ENCODE results near the gene INSC. TPM values are rescaled to one million over a fixed set of nuclear protein-coding genes. Genes with fewer than 3 reads are reported as not detected.

Gene INSC
- total RNA-seq, 2 experiments from 2014 or later: not detected

DNA sequence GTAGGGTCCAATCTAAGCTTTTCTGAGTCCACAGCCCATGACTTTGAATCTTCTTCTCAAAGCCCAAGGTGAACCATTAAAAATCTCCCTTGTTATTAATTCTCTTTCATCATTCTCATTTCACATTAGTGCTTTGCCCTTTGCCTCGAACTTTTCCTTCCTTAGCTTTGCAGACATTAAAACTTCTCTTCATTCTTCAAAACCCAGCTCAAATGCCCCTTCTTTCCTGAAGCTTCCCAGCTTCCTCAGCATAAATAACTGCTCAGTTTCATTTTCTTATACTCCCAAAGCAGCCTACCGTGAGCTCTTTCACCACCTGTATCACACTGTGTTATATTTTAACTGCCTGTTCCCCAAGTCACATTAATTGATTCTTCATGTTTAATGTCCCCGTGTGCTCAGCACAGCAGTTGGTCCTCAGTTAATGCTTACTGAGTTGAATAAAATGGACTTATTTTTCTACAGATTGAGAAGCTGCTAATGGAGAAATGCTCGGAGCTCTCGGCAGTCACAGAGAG, 62.0 kb downstream of the INSC start:
- no peaks in the 10 kb centered on the region for H3K36me3 ChIP-seq (ENCODE audit: insufficient read depth, low read length)
- no peak overlapping the region for H3K4me3 ChIP-seq (ENCODE audit: low read length)
- Mint-ChIP-seq H3K27ac (no peak overlapping the region), H3K9me3 (no peaks in the 10 kb centered on the region), H3K4me1 (ENCODE audit: low read depth) (no peaks in the 10 kb centered on the region), H3K4me3 (no peak overlapping the region), H3K27me3 (peaks cover 14% of the 10 kb centered on the region), H3K36me3 (ENCODE audit: low read depth) (no peaks in the 10 kb centered on the region)
- H3K9me3 ChIP-seq (ENCODE audit: control insufficient read depth in 1 of 2, insufficient read depth in 1 of 2, low read length in 2 of 2): no peaks in the 10 kb centered on the region
- no peaks in the 10 kb centered on the region for H3K27me3 ChIP-seq (ENCODE audit: control insufficient read depth in 1 of 2, insufficient read depth in 2 of 2, low read length in 2 of 2)
- DNase-seq (no peak), ATAC-seq (ENCODE audit: poor library complexity) (no peak)
- TF ChIP-seq, protein P1, sequence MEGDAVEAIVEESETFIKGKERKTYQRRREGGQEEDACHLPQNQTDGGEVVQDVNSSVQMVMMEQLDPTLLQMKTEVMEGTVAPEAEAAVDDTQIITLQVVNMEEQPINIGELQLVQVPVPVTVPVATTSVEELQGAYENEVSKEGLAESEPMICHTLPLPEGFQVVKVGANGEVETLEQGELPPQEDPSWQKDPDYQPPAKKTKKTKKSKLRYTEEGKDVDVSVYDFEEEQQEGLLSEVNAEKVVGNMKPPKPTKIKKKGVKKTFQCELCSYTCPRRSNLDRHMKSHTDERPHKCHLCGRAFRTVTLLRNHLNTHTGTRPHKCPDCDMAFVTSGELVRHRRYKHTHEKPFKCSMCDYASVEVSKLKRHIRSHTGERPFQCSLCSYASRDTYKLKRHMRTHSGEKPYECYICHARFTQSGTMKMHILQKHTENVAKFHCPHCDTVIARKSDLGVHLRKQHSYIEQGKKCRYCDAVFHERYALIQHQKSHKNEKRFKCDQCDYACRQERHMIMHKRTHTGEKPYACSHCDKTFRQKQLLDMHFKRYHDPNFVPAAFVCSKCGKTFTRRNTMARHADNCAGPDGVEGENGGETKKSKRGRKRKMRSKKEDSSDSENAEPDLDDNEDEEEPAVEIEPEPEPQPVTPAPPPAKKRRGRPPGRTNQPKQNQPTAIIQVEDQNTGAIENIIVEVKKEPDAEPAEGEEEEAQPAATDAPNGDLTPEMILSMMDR (IDR thresholded peaks at IDR 0.05): no peak
- intact Hi-C loops (cut with DNase I, micrococcal nuclease): no loop called here
- CTCF ChIA-PET: no interaction called here
- H3K27ac ChIP-seq (ENCODE audit: low read depth in 1 of 2, low read length in 2 of 2): no peak overlapping the region
- POLR2A ChIA-PET: no interaction called here
- H3K4me1 ChIP-seq (ENCODE audit: insufficient read depth, low read length): no peaks in the 10 kb centered on the region

- H3K27me3 ChIP-seq (ENCODE audit: control insufficient read depth in 1 of 2, insufficient read depth in 2 of 2, low read length in 2 of 2): no peaks in the 10 kb centered on the region
- DNase-seq (no peak), ATAC-seq (ENCODE audit: poor library complexity) (no peak)
- H3K27ac ChIP-seq (ENCODE audit: low read depth in 1 of 2, low read length in 2 of 2): no peak overlapping the region
- TF ChIP-seq, protein P1 (IDR thresholded peaks at IDR 0.05): no peak
- H3K4me1 ChIP-seq (ENCODE audit: insufficient read depth, low read length): no peaks in the 10 kb centered on the region
- Mint-ChIP-seq H3K4me1 (ENCODE audit: low read depth) (no peaks in the 10 kb centered on the region), H3K36me3 (ENCODE audit: low read depth) (no peaks in the 10 kb centered on the region), H3K27me3 (peaks cover 10% of the 10 kb centered on the region), H3K27ac (no peak overlapping the region), H3K9me3 (no peaks in the 10 kb centered on the region), H3K4me3 (no peak overlapping the region)
- POLR2A ChIA-PET: interaction anchor here (0.6 kb wide), 1 partner anchor 182 kb away, joined by 3 read pairs; no protein-coding TSS in a partner anchor
- H3K36me3 ChIP-seq (ENCODE audit: insufficient read depth, low read length): no peaks in the 10 kb centered on the region
- no peak overlapping the region for H3K4me3 ChIP-seq (ENCODE audit: low read length)
- CTCF ChIA-PET: no interaction called here
- H3K9me3 ChIP-seq (ENCODE audit: control insufficient read depth in 1 of 2, insufficient read depth in 1 of 2, low read length in 2 of 2): no peaks in the 10 kb centered on the region
- intact Hi-C loops (cut with DNase I, micrococcal nuclease): no loop called here
Observed at GRCh38 chr11:15177491-15177890, 62.8 kb downstream of the INSC start.

DNA sequence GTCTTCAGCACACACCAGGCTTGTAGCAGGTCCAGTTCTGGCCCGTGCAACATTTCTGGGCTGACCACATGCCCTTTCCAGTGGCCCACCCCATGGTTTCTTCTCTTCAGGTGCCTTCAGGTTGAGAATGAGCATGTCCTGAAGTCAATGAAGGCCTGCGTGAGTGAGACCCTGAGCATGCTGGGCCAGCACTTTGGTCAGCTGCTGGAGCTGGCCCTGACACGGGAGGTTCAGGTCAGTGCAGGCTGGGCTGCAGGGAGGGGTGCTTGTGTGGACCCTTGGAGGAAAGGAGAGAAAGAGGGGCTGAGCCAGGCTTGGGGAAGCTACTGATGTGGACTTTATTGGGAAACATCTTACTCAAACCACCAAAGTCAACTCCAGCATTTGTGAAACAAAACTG, 63.5 kb downstream of the INSC start:
- Mint-ChIP-seq H3K9me3 (no peaks in the 10 kb centered on the region), H3K4me3 (no peak overlapping the region), H3K27me3 (peaks cover 6% of the 10 kb centered on the region), H3K27ac (no peak overlapping the region), H3K4me1 (ENCODE audit: low read depth) (no peaks in the 10 kb centered on the region), H3K36me3 (ENCODE audit: low read depth) (no peaks in the 10 kb centered on the region)
- TF ChIP-seq, protein P1 (IDR thresholded peaks at IDR 0.05): no peak
- intact Hi-C loops (cut with DNase I, micrococcal nuclease): no loop called here
- H3K27me3 ChIP-seq (ENCODE audit: control insufficient read depth in 1 of 2, insufficient read depth in 2 of 2, low read length in 2 of 2): no peaks in the 10 kb centered on the region
- no peak for ATAC-seq (ENCODE audit: poor library complexity)
- ChIA-PET CTCF (no interaction called here), POLR2A (no interaction called here)
- H3K36me3 ChIP-seq (ENCODE audit: insufficient read depth, low read length): no peaks in the 10 kb centered on the region
- H3K4me3 ChIP-seq (ENCODE audit: low read length): no peak overlapping the region
- no peaks in the 10 kb centered on the region for H3K9me3 ChIP-seq (ENCODE audit: control insufficient read depth in 1 of 2, insufficient read depth in 1 of 2, low read length in 2 of 2)
- no peaks in the 10 kb centered on the region for H3K4me1 ChIP-seq (ENCODE audit: insufficient read depth, low read length)
- DNase-seq: no peak
- no peak overlapping the region for H3K27ac ChIP-seq (ENCODE audit: low read depth in 1 of 2, low read length in 2 of 2)
